OCI-LY1 (cell line): Measurements from ENCODE around the gene P3H2.

Experiments used
- CTCF ChIP-seq: fragments of 200-600 bp; sonication (generic), shearing (Covaris generic); IDR thresholded peaks from 2 replicates; pipeline ENCODE4 v1.5.1; 2017; ENCODE audit warnings: mild to moderate bottlenecking, antibody characterized with exemption, low read length, moderate library complexity, mixed read lengths
- EZH2 ChIP-seq: fragments of 200-600 bp; sonication (generic), shearing (Covaris generic); IDR thresholded peaks from 2 replicates; pipeline ENCODE4 v1.8.0; 2017; ENCODE audit warnings: borderline replicate concordance, mixed run types, mild to moderate bottlenecking, antibody characterized with exemption, low read length, moderate library complexity, mixed read lengths

GRCh38 chr3:189975391-189975990 is 145.2 kb downstream of the P3H2 start:
- TF ChIP-seq CTCF (no peak), EZH2 (no peak)
